ENCODE results near the gene ARMC7.

The ARMC7 gene

DNA sequence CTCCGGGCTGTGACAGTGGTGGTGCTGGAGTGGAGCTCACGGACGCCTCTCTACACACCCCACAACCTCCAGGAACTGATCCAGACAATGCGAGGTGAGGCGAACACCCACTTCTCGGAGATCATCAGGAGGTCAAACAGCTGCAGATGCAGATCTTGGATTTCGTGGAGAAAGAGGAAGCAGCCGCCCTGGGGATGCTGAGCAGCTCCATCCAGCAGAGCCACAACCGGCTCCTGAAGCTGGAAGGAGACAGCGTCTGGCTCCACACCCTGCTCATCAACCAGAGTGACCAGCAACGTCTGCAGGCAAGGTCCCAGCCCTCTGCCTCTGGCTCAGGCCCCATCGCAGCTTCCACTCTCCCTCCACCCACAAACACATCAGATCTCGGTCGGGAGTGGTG is 35.2 kb upstream of the ARMC7 start:
- TF ChIP-seq, protein P1, sequence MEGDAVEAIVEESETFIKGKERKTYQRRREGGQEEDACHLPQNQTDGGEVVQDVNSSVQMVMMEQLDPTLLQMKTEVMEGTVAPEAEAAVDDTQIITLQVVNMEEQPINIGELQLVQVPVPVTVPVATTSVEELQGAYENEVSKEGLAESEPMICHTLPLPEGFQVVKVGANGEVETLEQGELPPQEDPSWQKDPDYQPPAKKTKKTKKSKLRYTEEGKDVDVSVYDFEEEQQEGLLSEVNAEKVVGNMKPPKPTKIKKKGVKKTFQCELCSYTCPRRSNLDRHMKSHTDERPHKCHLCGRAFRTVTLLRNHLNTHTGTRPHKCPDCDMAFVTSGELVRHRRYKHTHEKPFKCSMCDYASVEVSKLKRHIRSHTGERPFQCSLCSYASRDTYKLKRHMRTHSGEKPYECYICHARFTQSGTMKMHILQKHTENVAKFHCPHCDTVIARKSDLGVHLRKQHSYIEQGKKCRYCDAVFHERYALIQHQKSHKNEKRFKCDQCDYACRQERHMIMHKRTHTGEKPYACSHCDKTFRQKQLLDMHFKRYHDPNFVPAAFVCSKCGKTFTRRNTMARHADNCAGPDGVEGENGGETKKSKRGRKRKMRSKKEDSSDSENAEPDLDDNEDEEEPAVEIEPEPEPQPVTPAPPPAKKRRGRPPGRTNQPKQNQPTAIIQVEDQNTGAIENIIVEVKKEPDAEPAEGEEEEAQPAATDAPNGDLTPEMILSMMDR (IDR thresholded peaks at IDR 0.05) = no peak

DNA sequence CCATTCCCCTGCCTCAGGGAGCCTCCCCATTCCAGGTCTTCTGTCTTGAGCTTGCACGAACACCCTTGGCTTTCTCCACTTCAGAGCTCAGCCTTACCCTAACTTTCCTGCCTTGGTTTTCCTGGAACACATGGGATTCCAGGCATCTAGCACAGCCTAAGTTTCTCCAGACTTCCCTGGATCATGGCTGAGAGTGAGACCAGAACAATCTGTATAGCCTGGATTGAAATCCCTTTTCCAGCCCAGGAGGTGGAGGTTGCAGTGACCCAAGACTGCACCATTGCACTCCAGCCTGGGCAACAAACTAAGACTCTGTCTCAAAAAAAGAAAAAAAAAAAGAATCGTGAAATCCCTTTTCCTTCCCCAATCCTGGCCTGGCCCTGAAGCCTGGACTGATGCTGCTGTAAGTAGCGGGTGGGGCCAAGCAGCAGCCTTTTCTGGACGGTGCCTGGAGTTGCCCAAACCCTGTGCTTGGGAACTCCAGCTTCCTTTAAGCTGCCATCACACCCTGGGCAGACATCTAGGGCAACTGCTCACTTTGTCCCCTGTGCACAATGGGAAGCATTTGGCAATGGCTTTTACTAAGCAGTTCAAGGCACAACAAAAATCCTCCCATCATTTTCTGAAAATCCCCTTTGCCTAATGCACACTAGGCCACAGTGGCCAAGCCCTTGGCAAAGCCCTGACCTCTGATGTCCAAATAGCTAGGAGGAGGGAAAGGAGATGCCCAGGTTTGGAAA is 34.0 kb upstream of the ARMC7 start:
- TF ChIP-seq, protein P1 (IDR thresholded peaks at IDR 0.05) = no peak

DNA sequence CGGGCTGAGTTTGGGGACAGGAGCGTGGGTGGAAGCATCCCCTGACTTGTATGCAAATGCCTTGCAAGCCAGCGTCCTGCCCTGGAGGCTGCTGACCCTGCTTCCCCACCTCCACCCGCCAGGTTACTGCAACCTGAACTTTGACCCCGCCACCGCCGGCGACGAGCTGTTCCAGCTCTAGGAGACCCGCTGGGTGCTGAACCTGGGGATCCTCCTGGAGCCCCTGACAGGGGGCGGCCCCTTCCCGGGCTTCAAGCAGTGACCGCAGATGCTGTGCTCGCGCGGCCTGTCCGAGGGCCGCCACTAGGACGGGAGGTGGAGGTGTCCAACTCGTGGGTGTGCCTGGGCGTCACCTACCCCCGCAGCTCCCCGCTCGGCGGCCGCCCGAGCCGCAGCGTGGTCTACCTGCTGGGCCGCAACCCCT is 32.7 kb upstream of the ARMC7 start:
- TF ChIP-seq, protein P1 (IDR thresholded peaks at IDR 0.05) = no peak

DNA sequence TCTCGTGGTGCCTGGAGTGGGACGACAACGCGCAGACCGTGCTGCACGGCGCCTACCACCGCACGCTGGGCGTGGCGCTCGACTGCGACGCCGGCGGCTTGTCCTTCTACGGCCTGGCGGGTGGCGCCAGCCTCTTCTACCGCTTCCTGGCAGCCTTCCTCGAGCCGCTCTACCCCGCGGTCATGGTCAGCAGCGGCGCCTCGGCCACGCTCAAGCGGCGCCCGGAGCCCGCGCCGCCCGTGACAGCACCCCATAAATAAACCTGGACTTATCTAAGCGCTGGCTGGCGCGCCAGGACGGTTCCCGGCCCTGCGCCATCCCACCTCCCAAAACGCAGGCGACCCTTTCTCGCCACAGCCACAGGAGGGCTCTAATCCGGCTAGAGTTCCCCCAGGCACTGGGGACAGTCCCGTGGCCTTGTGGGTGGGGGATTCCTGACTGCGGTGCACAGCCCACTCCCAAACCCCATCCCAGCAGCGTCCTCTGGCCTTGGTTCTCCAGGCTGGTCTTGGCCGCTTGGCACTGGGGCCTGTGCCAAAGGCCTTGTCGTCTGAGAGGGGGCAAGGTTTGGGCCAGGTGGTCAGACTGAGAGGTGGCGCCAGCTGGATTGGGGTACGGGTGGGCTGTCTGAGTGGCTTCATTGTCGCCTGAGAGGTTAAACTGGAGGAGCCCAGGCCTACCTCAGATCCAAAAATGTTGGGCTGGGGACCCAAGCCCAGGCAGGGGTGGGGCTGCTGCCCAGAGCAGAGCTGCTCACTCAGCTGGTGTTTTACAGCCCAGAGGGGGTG is 32.1 kb upstream of the ARMC7 start:
- TF ChIP-seq, protein P1 (IDR thresholded peaks at IDR 0.05) = no peak

DNA sequence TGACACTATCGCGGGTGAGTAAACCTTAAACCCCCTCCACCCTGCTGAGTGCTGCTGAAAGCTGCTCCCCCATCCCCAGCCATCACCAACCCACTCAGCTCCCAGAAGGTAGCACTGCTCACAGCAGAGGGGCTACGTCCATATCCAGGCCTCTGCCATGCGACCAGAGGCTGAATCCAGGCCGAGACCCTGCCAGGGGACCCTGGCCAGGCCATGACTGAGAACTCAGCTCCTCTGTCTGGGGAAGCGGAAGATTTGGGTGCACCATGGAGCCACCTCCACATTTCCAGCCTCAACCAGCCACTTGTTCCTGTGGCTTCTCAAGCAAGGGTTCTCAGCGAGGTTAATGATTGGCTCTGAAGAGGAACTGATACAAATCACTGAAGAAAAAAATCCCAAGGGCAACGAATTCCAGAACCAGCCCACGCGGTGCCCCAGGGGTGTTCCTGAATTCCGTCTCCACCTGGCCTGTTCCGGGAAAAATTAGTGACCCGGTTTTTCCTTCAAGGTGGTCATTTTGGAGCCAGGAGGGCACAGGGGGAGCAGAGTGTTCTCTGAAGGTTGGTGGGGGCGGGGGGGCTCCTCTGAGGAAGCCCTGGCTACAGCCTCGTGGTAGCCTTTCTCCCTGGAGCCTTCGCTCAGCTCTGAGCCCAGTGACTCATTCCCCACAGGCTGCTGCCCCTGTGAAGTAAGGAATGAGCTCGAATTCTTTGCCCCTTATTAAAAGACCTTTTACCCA is 31.3 kb upstream of the ARMC7 start:
- TF ChIP-seq, protein P1 (IDR thresholded peaks at IDR 0.05) = no peak

DNA sequence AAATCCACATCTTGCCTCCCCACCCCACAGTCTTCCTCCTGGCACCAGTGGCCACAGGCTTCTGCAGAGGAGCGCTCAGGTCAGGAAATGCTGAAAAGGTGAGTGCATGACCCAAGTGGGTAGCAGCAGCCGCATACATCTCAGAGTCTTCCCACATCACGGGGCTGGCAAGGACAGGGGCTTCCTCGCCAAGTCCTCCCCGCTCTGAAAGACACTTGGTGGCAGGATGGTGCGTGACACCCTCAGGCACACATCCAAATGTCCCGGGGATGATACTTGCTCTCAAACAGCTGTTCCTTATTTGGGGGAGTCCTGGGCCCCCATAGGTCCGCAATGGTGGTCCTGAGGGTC is 30.8 kb upstream of the ARMC7 start:
- TF ChIP-seq, protein P1 (IDR thresholded peaks at IDR 0.05) = no peak

DNA sequence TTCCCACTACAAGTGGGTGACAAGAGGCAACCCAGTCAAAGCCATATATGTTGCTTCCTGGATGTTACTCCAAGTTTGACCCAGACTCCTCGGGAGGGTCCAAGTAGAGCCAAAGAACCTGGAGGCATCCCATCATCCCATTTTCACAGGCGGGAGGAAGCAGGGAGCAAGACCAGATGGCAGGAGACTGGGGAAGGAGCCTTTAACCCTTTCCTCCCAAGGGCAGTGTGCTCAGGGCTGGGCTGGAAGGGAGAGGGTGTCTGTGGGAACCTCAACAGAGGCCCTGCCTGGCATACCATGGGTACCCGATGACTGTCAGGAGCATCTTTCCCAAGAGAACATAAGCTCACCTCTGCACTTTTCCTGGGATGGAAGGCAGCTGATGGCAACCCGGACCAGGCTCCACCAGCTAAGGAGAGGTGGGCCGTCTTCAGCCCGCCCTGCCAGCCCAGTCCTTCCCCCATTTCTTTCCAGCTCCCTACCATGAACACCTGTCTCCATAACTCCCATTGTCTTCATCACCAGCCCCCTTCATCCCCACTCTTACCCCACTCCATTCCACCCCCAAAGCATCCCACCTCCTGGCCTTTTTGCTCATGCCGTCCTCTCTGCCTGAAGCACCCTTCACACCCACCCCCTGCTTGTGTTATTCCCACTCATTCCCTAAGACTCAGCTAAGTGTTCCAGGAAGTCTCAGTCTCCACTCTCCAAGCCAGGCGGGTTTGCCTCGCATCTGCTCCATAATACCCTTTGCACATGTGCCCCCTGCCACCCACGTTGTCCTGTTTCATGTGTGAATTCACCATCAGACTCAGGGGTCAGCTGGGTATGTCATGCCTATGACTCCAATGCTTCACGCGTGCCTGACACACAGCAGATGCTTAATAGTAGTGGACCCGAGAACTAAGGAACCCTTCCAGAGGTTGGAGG is 27.9 kb upstream of the ARMC7 start:
- TF ChIP-seq, protein P1 (IDR thresholded peaks at IDR 0.05) = no peak
